Karpas-422 (cell line): ENCODE results near the gene TRIO. TPM values are rescaled to one million over a fixed set of nuclear protein-coding genes. Genes with fewer than 3 reads are reported as not detected.

Experiments used
- DNase-seq: peaks from one replicate; pipeline ENCODE4 v3.0.0-alpha.2; 2015
- H2AFZ ChIP-seq: fragments of 200-600 bp; sonication (generic); 2 replicates; pipeline ENCODE4 v1.6.1; 2014; ENCODE audit warnings: antibody characterized with exemption, low read length, mixed read lengths
- H3K27ac ChIP-seq: fragments of 200-600 bp; sonication (generic); 2 replicates; pipeline ENCODE4 v1.5.1; 2014; ENCODE audit warnings: mild to moderate bottlenecking, low read length, moderate library complexity
- H3K27me3 ChIP-seq: fragments of 200-600 bp; sonication (generic); 2 replicates; pipeline ENCODE4 v1.6.1; 2014; ENCODE audit warnings: low read length, mixed read lengths
- H3K36me3 ChIP-seq: fragments of 200-600 bp; sonication (generic); 2 replicates; pipeline ENCODE4 v1.6.1; 2014; ENCODE audit warnings: low read length, mixed read lengths; ENCODE audit not compliant: insufficient read depth
- H3K4me1 ChIP-seq: fragments of 200-600 bp; sonication (generic); 2 replicates; pipeline ENCODE4 v1.6.1; 2014; ENCODE audit warnings: mild to moderate bottlenecking, low read length, mixed read lengths
- H3K4me2 ChIP-seq: fragments of 200-600 bp; sonication (generic); 2 replicates; pipeline ENCODE4 v1.6.1; 2014; ENCODE audit warnings: low read length, low read depth, mild to moderate bottlenecking; ENCODE audit not compliant: poor library complexity, severe bottlenecking
- H3K4me3 ChIP-seq: fragments of 200-600 bp; sonication (generic); 2 replicates; pipeline ENCODE4 v1.5.1; 2014; ENCODE audit warnings: mild to moderate bottlenecking, antibody characterized with exemption, low read length, mixed read lengths
- H3K79me2 ChIP-seq: fragments of 200-600 bp; sonication (generic); 2 replicates; pipeline ENCODE4 v1.6.1; 2014; ENCODE audit warnings: mild to moderate bottlenecking, low read length, mixed read lengths
- H3K9ac ChIP-seq: fragments of 200-600 bp; sonication (generic); 2 replicates; pipeline ENCODE4 v1.6.0; 2014; ENCODE audit warnings: low read length
- H3K9me2 ChIP-seq: fragments of 200-600 bp; sonication (generic), shearing (Covaris generic); replicated peaks from 2 replicates; pipeline ENCODE4 v1.6.0; 2014; ENCODE audit warnings: mild to moderate bottlenecking, low read length, moderate library complexity; ENCODE audit not compliant: insufficient read depth
- H3K9me3 ChIP-seq: fragments of 300-700, 200-600 bp; sonication (generic); 2 replicates; pipeline ENCODE4 v1.6.1; 2014; ENCODE audit warnings: low read length, mixed read lengths
- H4K20me1 ChIP-seq: fragments of 200-600 bp; sonication (generic); 2 replicates; pipeline ENCODE4 v1.6.1; 2014; ENCODE audit warnings: mild to moderate bottlenecking, antibody characterized with exemption, low read length, low read depth; ENCODE audit not compliant: insufficient read depth
- total RNA-seq: library from RNA; depleted of rRNA; stranded (reverse); fragments of >200 nt; shearing (Covaris generic); gene quantifications from 2 replicates; pipeline ENCODE4 v1.2.3, GENCODE V29; 2014; ENCODE audit warnings: low replicate concordance

The TRIO gene
- total RNA-seq, 1 experiment from 2014 or later = 0.04 TPM

- Histone ChIP-seq H3K27me3 (no peaks in the 10 kb centered on the region), H3K4me2 (no peak overlapping the region), H3K9me3 (no peaks in the 10 kb centered on the region), H2AFZ (no peak overlapping the region), H3K36me3 (no peaks in the 10 kb centered on the region), H3K79me2 (no peaks in the 10 kb centered on the region), H4K20me1 (no peaks in the 10 kb centered on the region), H3K9ac (no peak overlapping the region), H3K9me2 (no peaks in the 10 kb centered on the region), H3K27ac (no peak overlapping the region), H3K4me3 (no peak overlapping the region), H3K4me1 (no peaks in the 10 kb centered on the region)
- no peak for DNase-seq
These were observed 74.4 kb downstream of the TRIO start for GRCh38 chr5:14217587-14217986.

GRCh38 chr5:14218011-14218410, 74.9 kb downstream of the TRIO start:
- no peak overlapping the region for H3K9ac ChIP-seq
- H3K9me2 ChIP-seq = no peaks in the 10 kb centered on the region
- no peak overlapping the region for H3K27ac ChIP-seq
- DNase-seq = no peak
- H3K36me3 ChIP-seq = no peaks in the 10 kb centered on the region
- H3K4me1 ChIP-seq = no peaks in the 10 kb centered on the region
- no peaks in the 10 kb centered on the region for H3K27me3 ChIP-seq
- H2AFZ ChIP-seq = no peak overlapping the region
- H4K20me1 ChIP-seq = no peaks in the 10 kb centered on the region
- H3K4me3 ChIP-seq = no peak overlapping the region
- no peak overlapping the region for H3K4me2 ChIP-seq
- H3K9me3 ChIP-seq = no peaks in the 10 kb centered on the region
- no peaks in the 10 kb centered on the region for H3K79me2 ChIP-seq

- Histone ChIP-seq H3K9ac (no peak overlapping the region), H3K9me3 (no peaks in the 10 kb centered on the region), H3K4me1 (no peaks in the 10 kb centered on the region), H3K27me3 (no peaks in the 10 kb centered on the region), H3K4me3 (no peak overlapping the region), H2AFZ (no peak overlapping the region), H3K79me2 (no peaks in the 10 kb centered on the region), H3K27ac (no peak overlapping the region), H3K9me2 (no peaks in the 10 kb centered on the region), H3K36me3 (no peaks in the 10 kb centered on the region), H4K20me1 (no peaks in the 10 kb centered on the region), H3K4me2 (no peak overlapping the region)
- DNase-seq = no peak
These were observed 75.3 kb downstream of the TRIO start for GRCh38 chr5:14218480-14218879.

GRCh38 chr5:14218897-14219573, 75.9 kb downstream of the TRIO start:
- Histone ChIP-seq H3K79me2 (no peaks in the 10 kb centered on the region), H2AFZ (no peak overlapping the region), H3K4me1 (no peaks in the 10 kb centered on the region), H3K27me3 (no peaks in the 10 kb centered on the region), H3K4me3 (no peak overlapping the region), H3K36me3 (no peaks in the 10 kb centered on the region), H4K20me1 (no peaks in the 10 kb centered on the region), H3K9me3 (no peaks in the 10 kb centered on the region), H3K9ac (no peak overlapping the region), H3K9me2 (no peaks in the 10 kb centered on the region), H3K4me2 (no peak overlapping the region), H3K27ac (no peak overlapping the region)
- no peak for DNase-seq

- Histone ChIP-seq H3K27me3 (no peaks in the 10 kb centered on the region), H2AFZ (no peak overlapping the region), H3K4me3 (no peak overlapping the region), H3K4me2 (no peak overlapping the region), H3K9ac (no peak overlapping the region), H3K4me1 (no peaks in the 10 kb centered on the region), H3K9me3 (no peaks in the 10 kb centered on the region), H3K36me3 (no peaks in the 10 kb centered on the region), H3K9me2 (no peaks in the 10 kb centered on the region), H3K79me2 (no peaks in the 10 kb centered on the region), H3K27ac (no peak overlapping the region), H4K20me1 (no peaks in the 10 kb centered on the region)
- no peak for DNase-seq
These were observed 76.8 kb downstream of the TRIO start for GRCh38 chr5:14219800-14220512.

- H3K27me3 ChIP-seq = no peaks in the 10 kb centered on the region
- H3K4me2 ChIP-seq = no peak overlapping the region
- no peaks in the 10 kb centered on the region for H3K4me1 ChIP-seq
- H3K9ac ChIP-seq = no peak overlapping the region
- no peak overlapping the region for H3K27ac ChIP-seq
- no peak overlapping the region for H2AFZ ChIP-seq
- H3K9me3 ChIP-seq = no peaks in the 10 kb centered on the region
- no peaks in the 10 kb centered on the region for H4K20me1 ChIP-seq
- no peak for DNase-seq
- H3K9me2 ChIP-seq = no peaks in the 10 kb centered on the region
- H3K36me3 ChIP-seq = no peaks in the 10 kb centered on the region
- no peaks in the 10 kb centered on the region for H3K79me2 ChIP-seq
- no peak overlapping the region for H3K4me3 ChIP-seq
These were observed 77.5 kb downstream of the TRIO start for GRCh38 chr5:14220642-14221041.

GRCh38 chr5:14221732-14222131, 78.6 kb downstream of the TRIO start:
- Histone ChIP-seq H3K4me3 (no peak overlapping the region), H3K36me3 (no peaks in the 10 kb centered on the region), H3K9me3 (no peaks in the 10 kb centered on the region), H4K20me1 (no peaks in the 10 kb centered on the region), H2AFZ (no peak overlapping the region), H3K4me2 (no peak overlapping the region), H3K27ac (no peak overlapping the region), H3K9me2 (no peaks in the 10 kb centered on the region), H3K27me3 (no peaks in the 10 kb centered on the region), H3K9ac (no peak overlapping the region), H3K79me2 (no peaks in the 10 kb centered on the region), H3K4me1 (no peaks in the 10 kb centered on the region)
- DNase-seq = no peak

GRCh38 chr5:14222206-14222605, 79.1 kb downstream of the TRIO start:
- Histone ChIP-seq H3K27ac (no peak overlapping the region), H4K20me1 (no peaks in the 10 kb centered on the region), H3K4me2 (no peak overlapping the region), H3K79me2 (no peaks in the 10 kb centered on the region), H3K4me1 (no peaks in the 10 kb centered on the region), H3K9ac (no peak overlapping the region), H3K27me3 (no peaks in the 10 kb centered on the region), H2AFZ (no peak overlapping the region), H3K9me2 (no peaks in the 10 kb centered on the region), H3K9me3 (no peaks in the 10 kb centered on the region), H3K36me3 (no peaks in the 10 kb centered on the region), H3K4me3 (no peak overlapping the region)
- DNase-seq = no peak
